Inferior parietal cortex (tissue), 1 donor: Measurements from ENCODE around the gene KLHL30.

Experiments used
- DNase-seq: peaks from one replicate; pipeline ENCODE4 v3.0.0-alpha.2; 2016; ENCODE audit errors: extremely low spot score

KLHL30 gene

GRCh38 chr2:238130696-238131628, 7.5 kb upstream of the KLHL30 start:
- no peak for DNase-seq

GRCh38 chr2:238131761-238132462, 6.6 kb upstream of the KLHL30 start:
- no peak for DNase-seq

- no peak for DNase-seq
These were observed 5.7 kb upstream of the KLHL30 start for GRCh38 chr2:238132463-238133450.

GRCh38 chr2:238133499-238134392, 4.7 kb upstream of the KLHL30 start:
- no peak for DNase-seq

GRCh38 chr2:238134393-238134785, 4.1 kb upstream of the KLHL30 start:
- no peak for DNase-seq

- no peak for DNase-seq
These were observed 2.8 kb upstream of the KLHL30 start for GRCh38 chr2:238135601-238136150.

- DNase-seq: no peak
These were observed 1.5 kb upstream of the KLHL30 start for GRCh38 chr2:238136820-238137537.

GRCh38 chr2:238137885-238138284, 583 bp upstream of the KLHL30 start:
- DNase-seq: no peak

- DNase-seq: no peak
These were observed 950 bp downstream of the KLHL30 start for GRCh38 chr2:238139196-238140039.

- DNase-seq: no peak
These were observed 1.6 kb downstream of the KLHL30 start for GRCh38 chr2:238140040-238140439.

- no peak for DNase-seq
These were observed 2.5 kb downstream of the KLHL30 start for GRCh38 chr2:238140721-238141540.

- DNase-seq: no peak
These were observed 3.3 kb downstream of the KLHL30 start for GRCh38 chr2:238141541-238142318.

- no peak for DNase-seq
These were observed 4.1 kb downstream of the KLHL30 start for GRCh38 chr2:238142382-238143205.

GRCh38 chr2:238143239-238143951, 4.9 kb downstream of the KLHL30 start:
- no peak for DNase-seq

- DNase-seq: no peak
These were observed 5.8 kb downstream of the KLHL30 start for GRCh38 chr2:238144262-238144661.

- DNase-seq: no peak
These were observed 6.6 kb downstream of the KLHL30 start for GRCh38 chr2:238145046-238145445.
